GM12891 (cell line): ENCODE data around the gene MARK3.

Experiments
- POLR2A ChIP-seq: IDR thresholded peaks from 2 replicates; pipeline ENCODE4 v1.6.1; 2011; ENCODE audit warnings: low read depth, low read length, control low read depth
- POLR2AphosphoS5 ChIP-seq: IDR thresholded peaks from 2 replicates; pipeline ENCODE4 v1.6.1; 2011; ENCODE audit warnings: low read depth, low read length, control low read depth
- TAF1 ChIP-seq: IDR thresholded peaks from 2 replicates; pipeline ENCODE4 v1.6.1; 2011; ENCODE audit warnings: low read depth, low read length, control low read depth

DNA sequence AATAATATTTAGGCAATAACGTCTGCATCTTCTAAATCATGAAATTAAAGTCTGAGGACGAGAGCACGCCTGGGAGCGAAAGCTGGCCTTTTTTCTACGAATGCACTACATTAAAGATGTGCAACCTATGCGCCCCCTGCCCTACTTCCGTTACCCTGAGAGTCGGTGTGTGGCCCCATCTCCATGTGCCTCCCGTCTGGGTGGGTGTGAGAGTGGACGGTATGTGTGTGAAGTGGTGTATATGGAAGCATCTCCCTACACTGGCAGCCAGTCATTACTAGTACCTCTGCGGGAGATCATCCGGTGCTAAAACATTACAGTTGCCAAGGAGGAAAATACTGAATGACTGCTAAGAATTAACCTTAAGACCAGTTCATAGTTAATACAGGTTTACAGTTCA, 118.1 kb downstream of the MARK3 start:
- TF ChIP-seq POLR2AphosphoS5, result no peak
- TF ChIP-seq POLR2A, result no peak
- TF ChIP-seq TAF1, result no peak
